ENCODE measurements around the gene PIK3C3.

The PIK3C3 gene

DNA sequence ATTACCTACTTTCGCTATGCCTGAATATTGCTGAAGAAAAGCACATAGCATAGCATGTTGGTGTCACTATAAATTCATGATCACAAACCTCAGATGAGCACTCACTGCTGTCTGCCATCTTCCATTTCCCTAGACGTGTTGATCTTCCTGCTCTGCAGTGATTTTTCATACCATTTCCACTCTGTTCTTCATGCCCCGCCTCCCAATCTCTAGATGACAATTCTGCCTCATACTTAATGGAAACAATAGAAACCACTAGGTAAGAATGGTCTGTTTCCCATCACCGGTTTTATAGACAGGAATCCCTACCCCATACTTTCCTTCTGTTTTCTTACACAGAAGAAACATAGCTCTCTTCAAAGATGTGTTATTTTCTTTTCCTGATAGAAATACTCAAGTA, 63.8 kb downstream of the PIK3C3 start:
- 97 to 100% methylated on average over 3 of the region's 4 CpGs for WGBS, 2 experiments (ENCODE audit: insufficient coverage in 2 of 2)
- H3K4me3 ChIP-seq (ENCODE audit: extremely low read depth, insufficient read depth, low read length, poor library complexity, severe bottlenecking), result no peak overlapping the region
- H3K9me3 ChIP-seq (ENCODE audit: control insufficient read depth, low read length), result no peaks in the 10 kb centered on the region
- peaks cover 44% of the 10 kb centered on the region for H3K36me3 ChIP-seq (ENCODE audit: control insufficient read depth, insufficient read depth, low read length)
- H3K27ac ChIP-seq (ENCODE audit: low read depth, low read length, severe bottlenecking), result no peak overlapping the region
- no peaks in the 10 kb centered on the region for H3K4me1 ChIP-seq (ENCODE audit: control insufficient read depth, insufficient read depth, low read length, poor library complexity, severe bottlenecking)

DNA sequence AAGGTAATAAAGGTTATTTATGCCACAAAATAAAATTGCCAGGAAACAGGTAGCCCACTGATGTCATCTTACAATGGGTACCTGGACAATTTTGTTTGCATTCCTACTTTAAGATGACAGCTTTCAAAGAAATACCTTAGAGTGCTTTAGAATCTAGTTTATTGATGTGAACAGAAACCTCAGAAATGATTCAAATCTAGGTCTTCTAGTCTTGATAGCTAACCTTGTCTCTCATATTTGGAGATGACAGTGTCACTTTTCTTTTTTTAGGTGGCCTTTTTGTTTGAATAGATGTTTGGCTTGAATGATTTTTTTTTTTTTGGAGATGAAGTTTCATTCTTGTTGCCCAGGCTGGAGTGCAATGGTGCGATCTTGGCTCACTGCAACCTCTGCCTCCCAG, 69.1 kb downstream of the PIK3C3 start:
- Histone ChIP-seq H3K27ac (ENCODE audit: low read depth, low read length, severe bottlenecking) (no peak overlapping the region), H3K36me3 (ENCODE audit: control insufficient read depth, insufficient read depth, low read length) (peaks cover 26% of the 10 kb centered on the region), H3K4me3 (ENCODE audit: extremely low read depth, insufficient read depth, low read length, poor library complexity, severe bottlenecking) (no peak overlapping the region), H3K9me3 (ENCODE audit: control insufficient read depth, low read length) (no peaks in the 10 kb centered on the region), H3K4me1 (ENCODE audit: control insufficient read depth, insufficient read depth, low read length, poor library complexity, severe bottlenecking) (no peaks in the 10 kb centered on the region)
- WGBS, 2 experiments (ENCODE audit: insufficient coverage in 2 of 2), result no CpG with 5 or more reads among the region's 1 CpG

DNA sequence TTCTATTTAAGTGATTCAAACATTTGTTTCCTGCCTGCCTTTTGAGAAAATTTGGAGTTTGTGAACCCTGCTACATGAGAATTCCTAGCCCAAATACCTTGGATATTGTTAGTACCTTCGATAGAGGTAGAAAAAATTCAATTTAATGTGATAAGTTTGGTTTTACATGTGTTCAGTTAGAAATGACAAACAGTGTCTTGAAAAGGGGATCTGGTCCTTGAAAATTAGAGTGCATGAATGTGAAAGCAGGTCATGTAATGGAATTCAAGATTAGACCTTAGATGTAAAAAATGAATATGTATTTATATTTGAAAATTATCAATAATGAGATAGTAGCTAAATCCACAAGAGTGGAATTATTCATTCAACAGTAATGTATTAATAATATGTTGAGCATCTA, 70.5 kb downstream of the PIK3C3 start:
- no peaks in the 10 kb centered on the region for H3K9me3 ChIP-seq (ENCODE audit: control insufficient read depth, low read length)
- H3K4me1 ChIP-seq (ENCODE audit: control insufficient read depth, insufficient read depth, low read length, poor library complexity, severe bottlenecking), result no peaks in the 10 kb centered on the region
- 100% methylated on average over 1 of the region's 1 CpG for WGBS, 2 experiments (ENCODE audit: insufficient coverage in 2 of 2)
- no peak overlapping the region for H3K27ac ChIP-seq (ENCODE audit: low read depth, low read length, severe bottlenecking)
- no peak overlapping the region for H3K4me3 ChIP-seq (ENCODE audit: extremely low read depth, insufficient read depth, low read length, poor library complexity, severe bottlenecking)
- peaks cover 19% of the 10 kb centered on the region for H3K36me3 ChIP-seq (ENCODE audit: control insufficient read depth, insufficient read depth, low read length)

DNA sequence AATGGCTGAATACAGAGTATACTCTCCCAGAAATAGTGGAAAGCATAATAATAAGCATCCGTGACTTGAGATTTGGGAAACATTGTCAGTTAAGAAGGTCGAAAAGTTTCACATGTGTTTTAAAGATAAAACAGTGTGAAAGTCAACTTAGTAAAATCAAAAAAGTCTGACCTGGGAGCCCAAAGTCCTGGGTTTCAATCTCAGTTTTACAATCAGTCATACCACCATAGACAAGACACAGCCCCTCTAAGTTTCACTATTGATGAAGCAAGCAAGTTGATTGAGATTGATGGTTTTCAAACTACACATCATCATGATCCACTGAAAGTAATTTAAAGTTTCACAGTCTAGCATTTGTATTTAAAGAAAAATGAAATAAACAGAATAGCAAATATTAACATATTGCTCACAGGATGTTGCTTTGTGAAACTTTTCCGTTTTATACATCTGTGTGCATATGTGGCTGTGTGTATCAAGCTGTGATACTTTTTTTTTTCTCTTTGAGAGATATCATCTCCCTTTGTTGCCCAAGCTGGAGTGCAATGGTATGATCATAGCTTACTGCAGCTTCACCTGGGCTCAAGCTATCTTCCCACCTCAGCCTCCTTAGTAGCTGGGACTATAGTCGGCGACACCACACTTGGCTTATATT, 71.1 kb downstream of the PIK3C3 start:
- no peak overlapping the region for H3K27ac ChIP-seq (ENCODE audit: low read depth, low read length, severe bottlenecking)
- peaks cover 23% of the 10 kb centered on the region for H3K36me3 ChIP-seq (ENCODE audit: control insufficient read depth, insufficient read depth, low read length)
- WGBS, 2 experiments (ENCODE audit: insufficient coverage in 2 of 2), result 80 to 100% methylated on average over 1 to 2 of the region's 5 CpGs
- no peak overlapping the region for H3K4me3 ChIP-seq (ENCODE audit: extremely low read depth, insufficient read depth, low read length, poor library complexity, severe bottlenecking)
- H3K4me1 ChIP-seq (ENCODE audit: control insufficient read depth, insufficient read depth, low read length, poor library complexity, severe bottlenecking), result no peaks in the 10 kb centered on the region
- H3K9me3 ChIP-seq (ENCODE audit: control insufficient read depth, low read length), result no peaks in the 10 kb centered on the region

DNA sequence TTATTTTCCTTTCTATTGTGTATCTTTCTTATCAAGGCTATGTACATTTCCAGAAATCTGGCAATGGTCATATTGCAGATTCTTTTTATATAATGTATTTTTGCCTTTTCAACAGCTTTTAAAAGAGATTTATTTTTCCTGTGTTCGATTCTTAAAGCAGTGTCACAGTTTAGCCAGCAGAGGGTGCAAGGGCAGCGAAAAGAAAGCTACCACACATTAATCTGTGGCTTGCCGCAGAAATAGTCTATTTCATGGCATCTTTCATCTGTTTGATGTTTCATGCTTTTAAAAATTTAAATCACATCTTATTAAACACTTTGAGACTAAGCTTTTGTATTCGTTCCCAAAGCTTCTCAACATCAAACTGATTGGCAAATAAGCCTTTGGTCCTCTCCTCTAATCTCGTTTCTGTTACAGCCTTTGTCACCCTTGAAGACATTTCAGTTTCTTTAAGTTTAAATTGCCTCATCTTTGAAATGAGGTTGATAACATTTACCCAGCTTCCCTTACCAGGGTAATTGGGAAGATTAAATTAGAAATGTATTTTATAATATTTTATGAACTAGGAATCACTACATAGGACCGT, 73.3 kb downstream of the PIK3C3 start:
- Histone ChIP-seq H3K4me3 (ENCODE audit: extremely low read depth, insufficient read depth, low read length, poor library complexity, severe bottlenecking) (no peak overlapping the region), H3K9me3 (ENCODE audit: control insufficient read depth, low read length) (no peaks in the 10 kb centered on the region), H3K27ac (ENCODE audit: low read depth, low read length, severe bottlenecking) (no peak overlapping the region), H3K36me3 (ENCODE audit: control insufficient read depth, insufficient read depth, low read length) (peaks cover 35% of the 10 kb centered on the region), H3K4me1 (ENCODE audit: control insufficient read depth, insufficient read depth, low read length, poor library complexity, severe bottlenecking) (no peaks in the 10 kb centered on the region)
- WGBS, 2 experiments (ENCODE audit: insufficient coverage in 2 of 2), result 25 to 54% methylated on average over 2 to 4 of the region's 6 CpGs

DNA sequence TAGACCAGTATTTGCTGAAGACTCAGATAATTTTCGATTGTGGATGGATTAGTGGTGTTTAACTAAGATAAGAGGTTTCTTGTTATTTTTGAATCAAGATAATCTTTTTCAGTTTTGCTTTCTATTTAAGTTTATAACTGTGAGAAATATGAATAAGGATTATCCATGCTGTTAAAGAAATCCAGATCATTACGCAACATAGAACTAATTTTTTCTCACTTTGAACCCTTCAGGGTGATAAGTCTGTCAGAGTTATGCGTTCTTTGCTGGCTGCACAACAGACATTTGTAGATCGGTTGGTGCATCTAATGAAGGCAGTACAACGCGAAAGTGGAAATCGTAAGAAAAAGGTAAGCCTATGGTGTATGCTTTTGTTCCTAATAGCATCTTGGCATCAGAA, 74.1 kb downstream of the PIK3C3 start:
- H3K4me3 ChIP-seq (ENCODE audit: extremely low read depth, insufficient read depth, low read length, poor library complexity, severe bottlenecking), result no peak overlapping the region
- H3K27ac ChIP-seq (ENCODE audit: low read depth, low read length, severe bottlenecking), result no peak overlapping the region
- H3K4me1 ChIP-seq (ENCODE audit: control insufficient read depth, insufficient read depth, low read length, poor library complexity, severe bottlenecking), result no peaks in the 10 kb centered on the region
- WGBS, 2 experiments (ENCODE audit: insufficient coverage in 2 of 2), result 94 to 98% methylated on average over 3 to 5 of the region's 7 CpGs
- peaks cover 40% of the 10 kb centered on the region for H3K36me3 ChIP-seq (ENCODE audit: control insufficient read depth, insufficient read depth, low read length)
- no peaks in the 10 kb centered on the region for H3K9me3 ChIP-seq (ENCODE audit: control insufficient read depth, low read length)

DNA sequence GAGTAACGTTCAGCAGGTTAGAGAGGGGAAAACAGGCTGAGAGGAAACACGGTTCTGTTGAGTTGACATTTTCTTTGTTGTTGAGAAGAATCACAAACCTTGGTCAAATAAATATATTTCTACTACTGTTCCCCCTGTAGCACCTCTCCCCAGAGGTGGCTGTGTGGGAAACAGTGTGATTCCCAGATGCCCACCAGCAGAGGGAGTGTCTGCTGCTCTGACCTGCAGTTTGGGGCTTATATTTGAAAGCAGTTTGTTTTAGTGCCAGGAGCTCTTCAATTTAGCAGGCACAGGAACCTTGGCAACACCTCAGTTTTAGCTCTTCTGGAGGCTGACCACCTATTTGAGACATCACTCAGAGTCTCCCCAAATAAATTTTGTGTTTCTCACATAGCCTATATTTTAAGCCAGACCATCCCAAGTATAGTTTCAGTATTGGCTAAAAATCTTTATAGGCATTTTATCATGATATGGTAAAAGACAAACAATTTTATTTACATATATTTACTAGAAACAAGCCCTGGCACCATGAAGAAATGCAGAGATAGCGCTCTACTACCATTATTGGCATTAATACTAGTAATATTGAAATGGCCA, 75.7 kb downstream of the PIK3C3 start:
- Histone ChIP-seq H3K36me3 (ENCODE audit: control insufficient read depth, insufficient read depth, low read length) (peaks cover 51% of the 10 kb centered on the region), H3K4me3 (ENCODE audit: extremely low read depth, insufficient read depth, low read length, poor library complexity, severe bottlenecking) (no peak overlapping the region), H3K4me1 (ENCODE audit: control insufficient read depth, insufficient read depth, low read length, poor library complexity, severe bottlenecking) (no peaks in the 10 kb centered on the region), H3K9me3 (ENCODE audit: control insufficient read depth, low read length) (no peaks in the 10 kb centered on the region), H3K27ac (ENCODE audit: low read depth, low read length, severe bottlenecking) (no peak overlapping the region)
- WGBS, 2 experiments (ENCODE audit: insufficient coverage in 2 of 2), result 55 to 100% methylated on average over 1 to 2 of the region's 3 CpGs

DNA sequence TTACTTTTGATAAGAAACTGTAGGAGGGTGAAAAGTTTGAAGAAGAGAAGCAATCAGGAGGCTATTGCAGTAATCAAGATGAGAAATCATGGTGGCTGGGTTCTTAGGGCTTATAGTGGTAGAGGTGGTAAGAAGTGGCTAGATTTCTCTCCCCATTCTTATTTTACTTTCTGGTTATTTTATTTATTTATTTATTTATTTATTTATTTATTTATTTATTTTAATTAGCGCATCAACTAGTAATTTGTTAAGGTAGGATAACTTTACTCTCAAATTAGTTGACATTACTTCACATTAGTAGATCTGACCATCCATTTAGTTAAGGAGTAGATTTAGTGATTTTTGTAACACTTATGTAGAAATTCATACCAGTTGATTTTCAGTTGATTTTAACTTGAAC, 77.4 kb downstream of the PIK3C3 start:
- H3K4me3 ChIP-seq (ENCODE audit: extremely low read depth, insufficient read depth, low read length, poor library complexity, severe bottlenecking), result no peak overlapping the region
- no peaks in the 10 kb centered on the region for H3K9me3 ChIP-seq (ENCODE audit: control insufficient read depth, low read length)
- H3K4me1 ChIP-seq (ENCODE audit: control insufficient read depth, insufficient read depth, low read length, poor library complexity, severe bottlenecking), result no peaks in the 10 kb centered on the region
- no peak overlapping the region for H3K27ac ChIP-seq (ENCODE audit: low read depth, low read length, severe bottlenecking)
- H3K36me3 ChIP-seq (ENCODE audit: control insufficient read depth, insufficient read depth, low read length), result peaks cover 60% of the 10 kb centered on the region
- no CpG with 5 or more reads among the region's 1 CpG for WGBS, 2 experiments (ENCODE audit: insufficient coverage in 2 of 2)

DNA sequence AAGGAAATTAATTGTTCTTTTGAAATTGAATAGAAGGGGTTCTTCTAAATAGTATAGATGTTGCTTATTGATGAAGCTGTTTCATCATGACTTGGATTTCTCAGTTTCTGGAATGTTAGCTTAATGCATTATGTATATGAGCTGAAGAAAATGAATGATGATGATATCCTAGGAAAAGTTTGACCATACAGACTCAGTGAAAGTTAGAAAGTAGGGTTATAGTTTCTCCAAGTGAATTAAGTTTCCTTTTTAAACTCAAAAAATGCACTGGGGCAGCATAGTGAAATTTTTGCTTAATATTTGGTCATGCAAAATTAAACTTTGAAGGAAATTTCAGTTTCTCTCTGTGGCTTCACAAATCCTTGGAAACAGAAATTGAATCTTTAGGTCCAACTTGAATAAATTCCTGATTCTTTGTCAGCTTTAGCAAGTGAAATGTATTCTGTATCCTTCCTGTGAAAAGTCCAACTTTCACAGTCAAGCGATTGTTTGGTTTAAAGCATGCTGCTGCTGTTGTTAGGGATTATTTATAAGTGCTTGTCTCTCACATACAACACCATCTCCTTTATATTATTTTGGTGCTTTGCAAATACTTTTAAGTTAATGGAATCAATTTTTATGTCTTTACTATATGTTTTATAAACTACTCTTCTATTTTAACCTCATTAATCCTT, 78.2 kb downstream of the PIK3C3 start:
- no peaks in the 10 kb centered on the region for H3K9me3 ChIP-seq (ENCODE audit: control insufficient read depth, low read length)
- H3K36me3 ChIP-seq (ENCODE audit: control insufficient read depth, insufficient read depth, low read length), result peaks cover 67% of the 10 kb centered on the region
- no peak overlapping the region for H3K27ac ChIP-seq (ENCODE audit: low read depth, low read length, severe bottlenecking)
- no peak overlapping the region for H3K4me3 ChIP-seq (ENCODE audit: extremely low read depth, insufficient read depth, low read length, poor library complexity, severe bottlenecking)
- peaks cover 4% of the 10 kb centered on the region for H3K4me1 ChIP-seq (ENCODE audit: control insufficient read depth, insufficient read depth, low read length, poor library complexity, severe bottlenecking)
- WGBS, 2 experiments (ENCODE audit: insufficient coverage in 2 of 2), result no CpG with 5 or more reads among the region's 1 CpG

DNA sequence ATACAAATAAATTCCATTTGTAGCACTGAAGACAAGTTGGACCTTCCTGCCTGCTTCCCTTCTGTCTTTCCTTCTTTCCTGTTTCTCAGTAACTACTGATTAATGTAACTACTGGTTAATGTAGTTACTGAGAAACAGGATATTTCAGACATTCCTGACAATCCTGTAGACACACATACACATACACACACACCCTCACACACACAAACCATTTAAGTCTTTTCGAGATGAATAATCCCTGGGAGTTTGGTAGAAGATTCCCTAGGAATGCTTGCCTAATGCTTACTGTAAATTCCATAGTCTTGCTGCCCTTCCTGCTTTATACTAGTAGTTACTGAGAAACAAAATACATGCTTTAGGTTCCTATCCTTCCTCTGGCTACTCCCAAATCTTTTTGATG, 83.9 kb downstream of the PIK3C3 start:
- Histone ChIP-seq H3K27ac (ENCODE audit: low read depth, low read length, severe bottlenecking) (peak overlapping the region; percentile 77), H3K4me1 (ENCODE audit: control insufficient read depth, insufficient read depth, low read length, poor library complexity, severe bottlenecking) (peaks cover 14% of the 10 kb centered on the region), H3K4me3 (ENCODE audit: extremely low read depth, insufficient read depth, low read length, poor library complexity, severe bottlenecking) (no peak overlapping the region), H3K9me3 (ENCODE audit: control insufficient read depth, low read length) (no peaks in the 10 kb centered on the region), H3K36me3 (ENCODE audit: control insufficient read depth, insufficient read depth, low read length) (peaks cover 62% of the 10 kb centered on the region)
- WGBS, 2 experiments (ENCODE audit: insufficient coverage in 2 of 2), result 80% methylated on average over 1 of the region's 1 CpG; no CpG with 5 or more reads in 1 of the 2 experiments
